ENCODE data around the gene DRC3. TPM values are rescaled to one million over a fixed set of nuclear protein-coding genes. Genes with fewer than 3 reads are reported as not detected.
"Not testable (repeated sequence)": the region's sequence is repeated elsewhere in the genome, so short reads cannot be mapped to it uniquely, and the experiment has no call there.

DRC3 gene
- total RNA-seq, 4 donors from 2014 or later = 0.71 to 4.2 (median 1.4) TPM

GRCh38 chr17:17937958-17938357 lies 34.7 kb upstream of the DRC3 start:
- no peaks in the 10 kb centered on the region for H3K36me3 ChIP-seq
- H3K9me3 ChIP-seq = no peaks in the 10 kb centered on the region
- H3K4me1 ChIP-seq = peaks cover 56 to 72% (median 62%) of the 10 kb centered on the region in 4 donors
- H3K4me3 ChIP-seq = no peak overlapping the region
- no peak for DNase-seq (ENCODE audit: extremely low spot score)
- TF ChIP-seq POLR2A (IDR thresholded peaks at IDR 0.05; ENCODE audit: low read depth) (no peak), EP300 (IDR thresholded peaks at IDR 0.05) (no peak), POLR2AphosphoS5 (IDR thresholded peaks at IDR 0.05) (no peak), CTCF (IDR thresholded peaks at IDR 0.05) (no peak)
- H3K27me3 ChIP-seq = no peaks in the 10 kb centered on the region
- WGBS = 91% methylated on average over 5 of the region's 5 CpGs
- intact Hi-C loops (cut with DNase I) = no loop called here
- no peak overlapping the region for H3K27ac ChIP-seq (replicated peaks in 1 of 4)

GRCh38 chr17:17938388-17939107 lies 34.1 kb upstream of the DRC3 start:
- DNase-seq (ENCODE audit: extremely low spot score) = no peak
- intact Hi-C loops (cut with DNase I) = no loop called here
- Histone ChIP-seq H3K4me3 (no peak overlapping the region), H3K27me3 (no peaks in the 10 kb centered on the region), H3K27ac (replicated peaks in 1 of 4) (no peak overlapping the region), H3K4me1 (peaks cover 62 to 78% (median 68%) of the 10 kb centered on the region in 4 donors), H3K9me3 (no peaks in the 10 kb centered on the region), H3K36me3 (no peaks in the 10 kb centered on the region)
- WGBS = 97% methylated on average over 8 of the region's 8 CpGs
- TF ChIP-seq POLR2A (IDR thresholded peaks at IDR 0.05; ENCODE audit: low read depth) (no peak), EP300 (IDR thresholded peaks at IDR 0.05) (no peak), POLR2AphosphoS5 (IDR thresholded peaks at IDR 0.05) (no peak), CTCF (IDR thresholded peaks at IDR 0.05) (no peak)

GRCh38 chr17:17939941-17940340 lies 32.7 kb upstream of the DRC3 start:
- H3K27ac ChIP-seq (replicated peaks in 1 of 4); H3K27me3 ChIP-seq; H3K4me3 ChIP-seq; H3K36me3 ChIP-seq; H3K9me3 ChIP-seq; DNase-seq (ENCODE audit: extremely low spot score); intact Hi-C loops (cut with DNase I): not testable (repeated sequence)
- H3K4me1 ChIP-seq = peaks cover 70 to 90% (median 80%) of the 10 kb centered on the region in 4 donors
- WGBS = 91% methylated on average over 7 of the region's 7 CpGs

GRCh38 chr17:17940441-17940911 lies 32.2 kb upstream of the DRC3 start:
- Histone ChIP-seq H3K4me1 (peaks cover 71 to 88% (median 81%) of the 10 kb centered on the region in 4 donors), H3K36me3 (no peaks in the 10 kb centered on the region), H3K4me3 (no peak overlapping the region), H3K27ac (replicated peaks in 1 of 4) (peak overlapping the region in 1 of 4 donors; percentile 48), H3K27me3 (no peaks in the 10 kb centered on the region), H3K9me3 (no peaks in the 10 kb centered on the region)
- no peak for DNase-seq (ENCODE audit: extremely low spot score)
- TF ChIP-seq EP300 (IDR thresholded peaks at IDR 0.05) = no peak
- TF ChIP-seq CTCF (IDR thresholded peaks at IDR 0.05) = no peak
- no peak for TF ChIP-seq POLR2AphosphoS5 (IDR thresholded peaks at IDR 0.05)
- no peak for TF ChIP-seq POLR2A (IDR thresholded peaks at IDR 0.05; ENCODE audit: low read depth)
- WGBS = 34% methylated on average over 3 of the region's 3 CpGs
- intact Hi-C loops (cut with DNase I) = no loop called here

GRCh38 chr17:17941015-17941414 lies 31.6 kb upstream of the DRC3 start:
- no peak for DNase-seq (ENCODE audit: extremely low spot score)
- no peaks in the 10 kb centered on the region for H3K36me3 ChIP-seq
- 76% methylated on average over 5 of the region's 5 CpGs for WGBS
- intact Hi-C loops (cut with DNase I) = no loop called here
- H3K4me3 ChIP-seq = no peak overlapping the region
- peaks cover 67 to 83% (median 77%) of the 10 kb centered on the region in 4 donors for H3K4me1 ChIP-seq
- no peaks in the 10 kb centered on the region for H3K9me3 ChIP-seq
- no peak for TF ChIP-seq POLR2A (IDR thresholded peaks at IDR 0.05; ENCODE audit: low read depth)
- no peaks in the 10 kb centered on the region for H3K27me3 ChIP-seq
- peak overlapping the region in 2 of 4 donors; percentile 12 to 48 for H3K27ac ChIP-seq (replicated peaks in 1 of 4)

All from esophagus muscularis mucosa (tissue), 4 donors.